SK-N-SH (cell line): ENCODE measurements around the gene ATP5F1D. TPM values are rescaled to one million over a fixed set of nuclear protein-coding genes. Genes with fewer than 3 reads are reported as not detected.
A peak's percentile ranks its signal among the peaks of the same experiment; 100 is the strongest.

Experiments
- CTCF ChIA-PET: fragments of 300-600, 350-600 bp; formaldehyde crosslinking; extraction: SDS; loops from one replicate; lab custom pipeline; 2021; lab: Yijun Ruan, JAX
- POLR2A ChIA-PET: fragments of 350-600 bp; sonication (Branson Sonifier 250); formaldehyde crosslinking; extraction: SDS; loops from one replicate; lab custom pipeline; 2020; ENCODE audit warnings: antibody characterized with exemption, inconsistent platforms; lab: Yijun Ruan, JAX
- DNase-seq: peaks from one replicate; pipeline ENCODE4 v3.0.0; 2012
- H2AFZ ChIP-seq: fragments of 200-600 bp; sonication (generic); 2 replicates; pipeline ENCODE4 v1.8.1; 2016; ENCODE audit warnings: antibody characterized with exemption, mild to moderate bottlenecking, low read depth
- H3F3A ChIP-seq: fragments of 200-600 bp; sonication (generic); replicated peaks from 2 replicates; pipeline ENCODE3; 2016; ENCODE audit warnings: antibody characterized with exemption, mild to moderate bottlenecking; ENCODE audit not compliant: insufficient read depth
- H3K27ac ChIP-seq, 2 experiments: fragments of 200-500 bp in 1 of 2; fragments of 200-600 bp in 1 of 2; sonication (Bioruptor generic) in 1 of 2; sonication (generic), shearing (Covaris generic) in 1 of 2; 2 replicates each; pipeline versions ENCODE4 v1.5.1 to v1.6.1; 2014 to 2016; ENCODE audit warnings: low read depth in 2 of 2, inconsistent platforms in 1 of 2, low read length in 1 of 2, mild to moderate bottlenecking in 1 of 2, mixed read lengths in 1 of 2
- H3K27me3 ChIP-seq: fragments of 200-600 bp; sonication (generic), shearing (Covaris generic); 2 replicates; pipeline ENCODE4 v1.6.1; 2016; ENCODE audit warnings: mixed run types; ENCODE audit not compliant: insufficient read depth
- H3K36me3 ChIP-seq, 2 experiments: fragments of 200-500 bp in 1 of 2; fragments of 200-600 bp in 1 of 2; sonication (Bioruptor generic) in 1 of 2; sonication (generic) in 1 of 2; replicated peaks in 1 of 2; 2 replicates each; pipeline versions ENCODE3 to v1.5.1; 2014 to 2016; ENCODE audit warnings: low read length in 1 of 2, mild to moderate bottlenecking in 1 of 2; ENCODE audit not compliant: insufficient read depth in 2 of 2, control insufficient read depth in 1 of 2
- H3K4me1 ChIP-seq, 2 experiments: fragments of 200-500 bp in 1 of 2; fragments of 200-600 bp in 1 of 2; sonication (Bioruptor generic) in 1 of 2; sonication (generic), shearing (Covaris generic) in 1 of 2; 2 replicates each; pipeline versions ENCODE4 v1.5.1 to v1.6.1; 2014 to 2016; ENCODE audit warnings: low read depth in 1 of 2, low read length in 1 of 2, mixed run types in 1 of 2; ENCODE audit not compliant: insufficient read depth in 2 of 2, control insufficient read depth in 1 of 2
- H3K4me2 ChIP-seq: fragments of 200-600 bp; sonication (generic), shearing (Covaris generic); 2 replicates; pipeline ENCODE4 v1.6.1; 2017; ENCODE audit warnings: mixed run types
- H3K4me3 ChIP-seq, 2 experiments: fragments of 200-500 bp in 1 of 2; fragments of 200-600 bp in 1 of 2; sonication (Bioruptor generic) in 1 of 2; sonication (generic), shearing (Covaris generic) in 1 of 2; 2 replicates each; pipeline versions ENCODE4 v1.5.1 to v1.8.1; 2014 to 2016; ENCODE audit warnings: low read depth in 2 of 2, inconsistent platforms in 1 of 2, low read length in 1 of 2, mild to moderate bottlenecking in 1 of 2, mixed read lengths in 1 of 2, moderate library complexity in 1 of 2
- H3K79me2 ChIP-seq: fragments of 200-600 bp; sonication (generic); 2 replicates; pipeline ENCODE4 v1.8.1; 2017; ENCODE audit warnings: mild to moderate bottlenecking; ENCODE audit not compliant: insufficient read depth
- H3K9ac ChIP-seq: fragments of 200-600 bp; sonication (generic); 2 replicates; pipeline ENCODE4 v1.6.1; 2017; ENCODE audit warnings: mixed run types
- H3K9me2 ChIP-seq: fragments of 200-600 bp; sonication (generic); 2 replicates; pipeline ENCODE4 v1.6.1; 2017; ENCODE audit warnings: mixed run types
- H3K9me3 ChIP-seq: fragments of 200-600 bp; sonication (generic); 2 replicates; pipeline ENCODE4 v1.6.1; 2017; ENCODE audit warnings: mixed run types, mild to moderate bottlenecking, moderate library complexity
- H4K20me1 ChIP-seq: fragments of 200-600 bp; sonication (generic); 2 replicates; pipeline ENCODE4 v1.6.1; 2017; ENCODE audit warnings: mild to moderate bottlenecking, mixed run types; ENCODE audit not compliant: insufficient read depth
- ELF1 ChIP-seq: IDR thresholded peaks from 2 replicates; pipeline ENCODE4 v1.4.0; 2012
- EP300 ChIP-seq, 2 experiments: IDR thresholded peaks; 2 replicates each; pipeline versions ENCODE4 v1.4.0 to v1.6.1; 2012; ENCODE audit warnings: borderline replicate concordance in 1 of 2, low read depth in 1 of 2, low read length in 1 of 2
- EZH2phosphoT487 ChIP-seq: fragments of 200-600 bp; sonication (generic); IDR thresholded peaks from 2 replicates; pipeline ENCODE4 v1.6.1; 2017; ENCODE audit warnings: low read depth, mixed run types, mild to moderate bottlenecking, antibody characterized with exemption, moderate library complexity, borderline replicate concordance
- FOSL2 ChIP-seq: IDR thresholded peaks from 2 replicates; pipeline ENCODE4 v1.4.0; 2012; ENCODE audit warnings: low read depth, mild to moderate bottlenecking, moderate library complexity, borderline replicate concordance
- FOXJ3 ChIP-seq: sonication (generic); formaldehyde crosslinking; IDR thresholded peaks from 2 replicates; pipeline ENCODE4 v1.5.1; 2020; ENCODE audit warnings: mild to moderate bottlenecking, missing genetic modification reagents
- FOXM1 ChIP-seq: IDR thresholded peaks from 2 replicates; pipeline ENCODE4 v1.4.0; 2012; ENCODE audit warnings: low read depth, mild to moderate bottlenecking
- GABPA ChIP-seq: IDR thresholded peaks from 2 replicates; pipeline ENCODE4 v1.4.0; 2012; ENCODE audit warnings: low read depth, mild to moderate bottlenecking
- GATA2 ChIP-seq: sonication (generic); formaldehyde crosslinking; IDR thresholded peaks from 2 replicates; pipeline ENCODE4 v1.5.0; 2020; ENCODE audit warnings: mild to moderate bottlenecking, missing genetic modification reagents
- JUND ChIP-seq: IDR thresholded peaks from 2 replicates; pipeline ENCODE4 v1.4.0; 2012
- MXI1 ChIP-seq: IDR thresholded peaks from 2 replicates; pipeline ENCODE4 v1.6.1; 2012; ENCODE audit warnings: mild to moderate bottlenecking, low read depth, low read length, improper control_type of control experiment
- NFIC ChIP-seq: IDR thresholded peaks from 2 replicates; pipeline ENCODE4 v1.4.0; 2012; ENCODE audit warnings: borderline replicate concordance
- RAD21 ChIP-seq: IDR thresholded peaks from 2 replicates; pipeline ENCODE4 v1.6.1; 2012; ENCODE audit warnings: mild to moderate bottlenecking, low read length
- REST ChIP-seq: IDR thresholded peaks from 2 replicates; pipeline ENCODE4 v1.6.1; 2012; ENCODE audit warnings: mild to moderate bottlenecking, low read depth, low read length, moderate library complexity
- RFX5 ChIP-seq: IDR thresholded peaks from 2 replicates; pipeline ENCODE4 v1.6.1; 2012; ENCODE audit warnings: mild to moderate bottlenecking, improper control_type of control experiment, low read length
- SIN3A ChIP-seq: IDR thresholded peaks from 2 replicates; pipeline ENCODE4 v1.6.1; 2012; ENCODE audit warnings: low read depth, mild to moderate bottlenecking, low read length, moderate library complexity, borderline replicate concordance
- SMC3 ChIP-seq: IDR thresholded peaks from 2 replicates; pipeline ENCODE4 v1.6.1; 2012; ENCODE audit warnings: low read depth, low read length, improper control_type of control experiment
- TAF1 ChIP-seq: IDR thresholded peaks from 2 replicates; pipeline ENCODE4 v1.6.1; 2012; ENCODE audit warnings: low read depth, mild to moderate bottlenecking, low read length, moderate library complexity, borderline replicate concordance
- TCF12 ChIP-seq: IDR thresholded peaks from 2 replicates; pipeline ENCODE4 v1.4.0; 2012
- TEAD4 ChIP-seq: IDR thresholded peaks from 2 replicates; pipeline ENCODE4 v1.4.0; 2012; ENCODE audit warnings: mild to moderate bottlenecking, borderline replicate concordance; ENCODE audit not compliant: insufficient read depth
- USF1 ChIP-seq: IDR thresholded peaks from 2 replicates; pipeline ENCODE4 v1.4.0; 2012; ENCODE audit warnings: low read depth, borderline replicate concordance
- WGBS: methylation state at CpG from one replicate; pipeline ENCODE4 v1.1.6; 2017; ENCODE audit warnings: low lambda C conversion rate; 5-methylcytosine and 5-hydroxymethylcytosine counted together
- polyA plus RNA-seq, 3 experiments: library from polyadenylated mRNA; depleted of rRNA; stranded (reverse); fragments of >200 nt; gene quantifications; 2 replicates each; pipeline ENCODE4 v1.2.3, GENCODE V29; 2012

The ATP5F1D gene
- polyA plus RNA-seq, 1 of the 3 experiments (the other 2 are of a cell fraction), result 226 TPM

- peak overlapping the region; percentile 100; the same call in 1 of the 2 replicates for H3K4me2 ChIP-seq
- peaks cover 21% of the 10 kb centered on the region for H3K79me2 ChIP-seq
- no peaks in the 10 kb centered on the region for H3K9me2 ChIP-seq
- POLR2A ChIA-PET, result interaction anchor here (1.1 to 1.6 kb wide), 2 partner anchors 10 to 19 kb away, joined by 4 to 7 read pairs; no protein-coding TSS in a partner anchor
- H3F3A ChIP-seq, result peaks cover 38% of the 10 kb centered on the region
- WGBS, result 81% methylated on average over 16 of the region's 21 CpGs
- no peaks in the 10 kb centered on the region for H3K9me3 ChIP-seq
- H3K9ac ChIP-seq, result no peak overlapping the region; the same call in 1 of the 2 replicates
- H3K27ac ChIP-seq, result peak overlapping the region; percentile 89 to 92; a peak in 2 of 4 replicates
- DNase-seq, result no peak
- H3K36me3 ChIP-seq, result peaks cover under 1 to 12% of the 10 kb centered on the region in 2 experiments
- no peaks in the 10 kb centered on the region for H3K27me3 ChIP-seq
- no peak overlapping the region; a peak in 1 of 4 replicates for H3K4me3 ChIP-seq
- peaks cover 13% of the 10 kb centered on the region for H4K20me1 ChIP-seq
- TF ChIP-seq GABPA, result no peak
- no peak for TF ChIP-seq TAF1
- no peak for TF ChIP-seq EP300 (IDR thresholded peaks at IDR 0.05; ENCODE audit: borderline replicate concordance in 1 of 2, low read depth in 1 of 2, low read length in 1 of 2)
- no peak for TF ChIP-seq SIN3A
- TF ChIP-seq RFX5, result no peak
- no peak for TF ChIP-seq ELF1
- no peak for TF ChIP-seq SMC3
- TF ChIP-seq REST, result no peak
- TF ChIP-seq FOXJ3, result no peak
- no peak for TF ChIP-seq TEAD4
- TF ChIP-seq FOXM1, result no peak
- no peak for TF ChIP-seq MXI1
- H3K4me1 ChIP-seq, result peaks cover 61 to 66% of the 10 kb centered on the region in 2 experiments
- CTCF ChIA-PET, result interaction anchor here (0.8 to 18.6 kb wide), 6 partner anchors 10 to 40 kb away, joined by 3 to 594 read pairs (median 4); partner anchors contain the start of gene ATP5F1D
- no peak overlapping the region for H2AFZ ChIP-seq
Observed at GRCh38 chr19:1262623-1263123, 21.1 kb downstream of the ATP5F1D start.

GRCh38 chr19:1263188-1263587 is 21.6 kb downstream of the ATP5F1D start:
- H2AFZ ChIP-seq, result no peak overlapping the region
- no peaks in the 10 kb centered on the region for H3K9me3 ChIP-seq
- peaks cover 56 to 69% of the 10 kb centered on the region in 2 experiments for H3K4me1 ChIP-seq
- ChIA-PET POLR2A (interaction anchor here (1.1 kb wide), 1 partner anchor 19 kb away, joined by 4 read pairs; no protein-coding TSS in a partner anchor), CTCF (interaction anchor here (1.1 to 18.6 kb wide), 5 partner anchors 8 to 53 kb away, joined by 3 to 594 read pairs (median 4); partner anchors contain the start of gene ATP5F1D)
- peaks cover 8% of the 10 kb centered on the region for H4K20me1 ChIP-seq
- peaks cover 0 to 7% of the 10 kb centered on the region in 2 experiments for H3K36me3 ChIP-seq
- no peak overlapping the region for H3K27ac ChIP-seq
- no peaks in the 10 kb centered on the region for H3K27me3 ChIP-seq
- WGBS, result 86% methylated on average over 5 of the region's 5 CpGs
- H3K4me2 ChIP-seq, result no peak overlapping the region; the same call in 1 of the 2 replicates
- no peak overlapping the region for H3K4me3 ChIP-seq
- H3K9ac ChIP-seq, result no peak overlapping the region
- no peaks in the 10 kb centered on the region for H3K9me2 ChIP-seq
- no peak for DNase-seq
- H3K79me2 ChIP-seq, result peaks cover 17% of the 10 kb centered on the region
- peaks cover 33% of the 10 kb centered on the region for H3F3A ChIP-seq
- TF ChIP-seq NFIC (no peak), TCF12 (no peak), FOSL2 (no peak), RFX5 (no peak), SMC3 (no peak), JUND (no peak), RAD21 (no peak), EZH2phosphoT487 (no peak), GATA2 (CRISPR knock-in tag) (no peak), USF1 (no peak), GABPA (no peak), REST (no peak)
